Stomach smooth muscle (tissue), 2 donors: ENCODE data around the gene AQP12A.
"Not testable (repeated sequence)": the region's sequence is repeated elsewhere in the genome, so short reads cannot be mapped to it uniquely, and the experiment has no call there.

Experiments
- H3K27ac ChIP-seq: one replicate; pipeline ENCODE4 v1.7.0; 2013; ENCODE audit warnings: mild to moderate bottlenecking, low read length, inconsistent platforms
- H3K27me3 ChIP-seq, 2 donors: one replicate each; pipeline ENCODE4 v1.7.0; 2013; ENCODE audit warnings: low read length in 2 of 2; ENCODE audit not compliant: insufficient read depth in 2 of 2, control insufficient read depth in 1 of 2
- H3K36me3 ChIP-seq, 2 donors: one replicate each; pipeline ENCODE4 v1.7.0; 2013; ENCODE audit warnings: low read length in 2 of 2; ENCODE audit not compliant: control insufficient read depth in 2 of 2, insufficient read depth in 2 of 2
- H3K4me1 ChIP-seq: one replicate; pipeline ENCODE4 v1.7.0; 2013; ENCODE audit warnings: low read length; ENCODE audit not compliant: control insufficient read depth, insufficient read depth
- H3K4me3 ChIP-seq, 2 donors: one replicate each; pipeline ENCODE4 v1.7.0; 2013; ENCODE audit warnings: low read length in 2 of 2
- H3K9ac ChIP-seq, 2 donors: one replicate each; pipeline ENCODE4 v1.7.0; 2013; ENCODE audit warnings: low read length in 2 of 2, mild to moderate bottlenecking in 1 of 2
- H3K9me3 ChIP-seq, 2 donors: one replicate each; pipeline ENCODE4 v1.7.0; 2013; ENCODE audit warnings: low read length in 2 of 2; ENCODE audit not compliant: control insufficient read depth in 2 of 2
- donor health status: healthy.
- donor health status: Pancreatic carcinoma.

Gene AQP12A

GRCh38 chr2:240682431-240683224, 9.0 kb upstream of the AQP12A start, which contains the start of gene AQP12B:
TSS of gene AQP12B (minus strand) at chr2:240682885. CDS start at chr2:240682837, 48 bp downstream.
- not testable (repeated sequence) for H3K9me3 ChIP-seq, H3K27me3 ChIP-seq, H3K4me1 ChIP-seq, H3K36me3 ChIP-seq, H3K9ac ChIP-seq, H3K4me3 ChIP-seq, H3K27ac ChIP-seq

- not testable (repeated sequence) for H3K36me3 ChIP-seq, H3K27me3 ChIP-seq, H3K27ac ChIP-seq, H3K4me3 ChIP-seq, H3K4me1 ChIP-seq, H3K9me3 ChIP-seq, H3K9ac ChIP-seq
Observed at GRCh38 chr2:240683329-240683979, 8.2 kb upstream of the AQP12A start.

GRCh38 chr2:240683980-240684728, 7.5 kb upstream of the AQP12A start:
- H3K27me3 ChIP-seq, H3K4me1 ChIP-seq, H3K27ac ChIP-seq, H3K36me3 ChIP-seq, H3K4me3 ChIP-seq, H3K9me3 ChIP-seq, H3K9ac ChIP-seq: not testable (repeated sequence)

- Histone ChIP-seq H3K4me1 (no peaks in the 10 kb centered on the region), H3K27me3 (peaks cover 0 to 3% of the 10 kb centered on the region in 2 donors), H3K36me3 (no peaks in the 10 kb centered on the region), H3K9me3 (no peaks in the 10 kb centered on the region), H3K9ac (no peak overlapping the region), H3K4me3 (no peak overlapping the region), H3K27ac (no peak overlapping the region)
Observed at GRCh38 chr2:240685771-240686371, 5.8 kb upstream of the AQP12A start.

- peaks cover 0 to 3% of the 10 kb centered on the region in 2 donors for H3K27me3 ChIP-seq
- H3K27ac ChIP-seq: no peak overlapping the region
- H3K9me3 ChIP-seq: no peaks in the 10 kb centered on the region
- H3K4me3 ChIP-seq: no peak overlapping the region
- no peaks in the 10 kb centered on the region for H3K4me1 ChIP-seq
- H3K9ac ChIP-seq: no peak overlapping the region
- H3K36me3 ChIP-seq: no peaks in the 10 kb centered on the region
Observed at GRCh38 chr2:240686460-240686859, 5.2 kb upstream of the AQP12A start.

GRCh38 chr2:240687045-240687740, 4.5 kb upstream of the AQP12A start:
- Histone ChIP-seq H3K4me1 (no peaks in the 10 kb centered on the region), H3K9ac (no peak overlapping the region), H3K9me3 (no peaks in the 10 kb centered on the region), H3K36me3 (no peaks in the 10 kb centered on the region), H3K27me3 (peaks cover 0 to 3% of the 10 kb centered on the region in 2 donors), H3K27ac (no peak overlapping the region), H3K4me3 (no peak overlapping the region)

- H3K27ac ChIP-seq: no peak overlapping the region
- H3K9me3 ChIP-seq: no peaks in the 10 kb centered on the region
Observed at GRCh38 chr2:240687741-240688552, 3.7 kb upstream of the AQP12A start.

GRCh38 chr2:240688553-240688919, 3.1 kb upstream of the AQP12A start:
- no peaks in the 10 kb centered on the region for H3K9me3 ChIP-seq
- no peaks in the 10 kb centered on the region for H3K36me3 ChIP-seq
- peaks cover 0 to 3% of the 10 kb centered on the region in 2 donors for H3K27me3 ChIP-seq
- H3K4me3 ChIP-seq: no peak overlapping the region
- H3K9ac ChIP-seq: no peak overlapping the region
- no peaks in the 10 kb centered on the region for H3K4me1 ChIP-seq
- H3K27ac ChIP-seq: no peak overlapping the region

More at GRCh38 chr2:240687741-240688552, 3.7 kb upstream of the AQP12A start:
- H3K9ac ChIP-seq: no peak overlapping the region
- no peaks in the 10 kb centered on the region for H3K36me3 ChIP-seq
- H3K4me1 ChIP-seq: no peaks in the 10 kb centered on the region
- peaks cover 0 to 3% of the 10 kb centered on the region in 2 donors for H3K27me3 ChIP-seq
- no peak overlapping the region for H3K4me3 ChIP-seq

GRCh38 chr2:240689975-240690374, 1.7 kb upstream of the AQP12A start:
- no peaks in the 10 kb centered on the region for H3K9me3 ChIP-seq
- no peaks in the 10 kb centered on the region for H3K36me3 ChIP-seq
- H3K27ac ChIP-seq: no peak overlapping the region
- no peaks in the 10 kb centered on the region for H3K4me1 ChIP-seq
- H3K4me3 ChIP-seq: no peak overlapping the region
- H3K27me3 ChIP-seq: peaks cover 0 to 3% of the 10 kb centered on the region in 2 donors
- H3K9ac ChIP-seq: no peak overlapping the region
